IMR-90 (cell line): ENCODE measurements around the gene NARF. TPM values are rescaled to one million over a fixed set of nuclear protein-coding genes. Genes with fewer than 3 reads are reported as not detected.

Experiments used
- ATAC-seq: fragments of 200-7000 bp; cut with Tn5 transposase; 2 replicates; pipeline ENCODE4 v1.9.1; 2020; ENCODE audit warnings: low read depth, mild to moderate bottlenecking, moderate library complexity
- BruUV-seq: library from RNA; stranded (reverse); fragments of 400-500 nt; replicated peaks from 2 replicates; lab custom pipeline; 2021; lab: Mats Ljungman, UMichigan
- CTCF ChIA-PET: fragments of 300-600 bp; formaldehyde crosslinking; extraction: SDS; loops from one replicate; lab custom pipeline; 2021; ENCODE audit warnings: antibody characterized with exemption; lab: Yijun Ruan, JAX
- POLR2A ChIA-PET: fragments of 300-600 bp; sonication (Branson Sonifier 250); formaldehyde crosslinking; loops from one replicate; lab custom pipeline; 2022; ENCODE audit warnings: antibody characterized with exemption; ENCODE audit not compliant: unreplicated experiment; lab: Charles Lee
- DNase-seq: peaks from one replicate; pipeline ENCODE4 v3.0.0; 2013
- H2AFZ ChIP-seq: replicated peaks from 2 replicates; pipeline ENCODE3; 2013; ENCODE audit warnings: low read length, mild to moderate bottlenecking; ENCODE audit not compliant: poor library complexity
- H2AK5ac ChIP-seq: 2 replicates; pipeline ENCODE4 v1.6.1; 2013; ENCODE audit warnings: low read depth, low read length, inconsistent platforms
- H2AK9ac ChIP-seq: replicated peaks from 2 replicates; pipeline ENCODE3; 2013; ENCODE audit warnings: mild to moderate bottlenecking, low read depth, low read length, moderate library complexity; ENCODE audit not compliant: poor library complexity
- H2BK120ac ChIP-seq: 2 replicates; pipeline ENCODE4 v1.6.1; 2013; ENCODE audit warnings: low read depth, low read length, inconsistent platforms
- H2BK15ac ChIP-seq: 3 replicates; pipeline ENCODE4 v1.6.1; 2013; ENCODE audit warnings: low read depth, low read length, inconsistent platforms
- H2BK20ac ChIP-seq: 2 replicates; pipeline ENCODE4 v1.6.1; 2013; ENCODE audit warnings: low read depth, mild to moderate bottlenecking, inconsistent platforms, low read length, moderate library complexity
- H2BK5ac ChIP-seq: 2 replicates; pipeline ENCODE4 v1.6.1; 2013; ENCODE audit warnings: mild to moderate bottlenecking, low read depth, low read length, inconsistent platforms; ENCODE audit not compliant: poor library complexity, severe bottlenecking
- H3K14ac ChIP-seq: replicated peaks from 2 replicates; pipeline ENCODE4 v1.6.1; 2013; ENCODE audit warnings: low read depth, low read length, inconsistent platforms
- H3K18ac ChIP-seq: 2 replicates; pipeline ENCODE4 v1.6.1; 2013; ENCODE audit warnings: low read depth, low read length, control low read depth
- H3K23ac ChIP-seq: 2 replicates; pipeline ENCODE4 v1.6.1; 2013; ENCODE audit warnings: low read depth, low read length, inconsistent platforms
- H3K27ac ChIP-seq: 2 replicates; pipeline ENCODE4 v1.5.1; 2013; ENCODE audit warnings: mild to moderate bottlenecking, control low read depth, low read length; ENCODE audit not compliant: insufficient read depth
- H3K27me3 ChIP-seq: 2 replicates; pipeline ENCODE4 v1.6.1; 2013; ENCODE audit warnings: low read length; ENCODE audit not compliant: control insufficient read depth, insufficient read depth
- H3K36me3 ChIP-seq: 2 replicates; pipeline ENCODE4 v1.6.1; 2013; ENCODE audit warnings: low read length, mixed read lengths; ENCODE audit not compliant: control insufficient read depth, insufficient read depth
- H3K4ac ChIP-seq: 2 replicates; pipeline ENCODE4 v1.6.1; 2013; ENCODE audit warnings: low read depth, low read length, inconsistent platforms
- H3K4me1 ChIP-seq: 2 replicates; pipeline ENCODE4 v1.6.1; 2013; ENCODE audit warnings: low read length, mixed read lengths; ENCODE audit not compliant: control insufficient read depth, insufficient read depth
- H3K4me2 ChIP-seq: 2 replicates; pipeline ENCODE4 v1.6.1; 2013; ENCODE audit warnings: low read depth, mild to moderate bottlenecking, control low read depth, low read length, moderate library complexity
- H3K4me3 ChIP-seq: 2 replicates; pipeline ENCODE4 v1.5.1; 2013; ENCODE audit warnings: low read depth, mild to moderate bottlenecking, control low read depth, low read length, moderate library complexity; ENCODE audit not compliant: insufficient read depth
- H3K56ac ChIP-seq: 2 replicates; pipeline ENCODE4 v1.6.1; 2013; ENCODE audit warnings: low read length, inconsistent platforms; ENCODE audit not compliant: insufficient read depth; ENCODE audit errors: extremely low read depth
- H3K79me1 ChIP-seq, 2 experiments: 2 replicates each; pipeline ENCODE4 v1.6.1; 2013; ENCODE audit warnings: low read length in 2 of 2, inconsistent platforms in 1 of 2, low read depth in 1 of 2
- H3K9ac ChIP-seq: 2 replicates; pipeline ENCODE4 v1.6.1; 2013; ENCODE audit warnings: low read depth, low read length, control low read depth
- H3K9me1 ChIP-seq: 2 replicates; pipeline ENCODE4 v1.6.1; 2013; ENCODE audit warnings: low read length, inconsistent platforms; ENCODE audit not compliant: insufficient read depth
- H3K9me3 ChIP-seq: 2 replicates; pipeline ENCODE4 v1.6.1; 2013; ENCODE audit warnings: low read length; ENCODE audit not compliant: control insufficient read depth, insufficient read depth
- H4K20me1 ChIP-seq: 2 replicates; pipeline ENCODE4 v1.6.1; 2013; ENCODE audit warnings: low read length, inconsistent platforms; ENCODE audit not compliant: insufficient read depth
- H4K5ac ChIP-seq: 2 replicates; pipeline ENCODE4 v1.6.1; 2013; ENCODE audit warnings: mild to moderate bottlenecking, low read depth, low read length, control low read depth
- H4K8ac ChIP-seq, 2 experiments: 2 replicates each; pipeline ENCODE4 v1.6.1; 2013; ENCODE audit warnings: low read depth in 2 of 2, low read length in 2 of 2, control low read depth in 1 of 2, inconsistent platforms in 1 of 2
- H4K91ac ChIP-seq: 2 replicates; pipeline ENCODE4 v1.6.1; 2013; ENCODE audit warnings: low read depth, low read length, inconsistent platforms; ENCODE audit not compliant: insufficient read depth
- CEBPB ChIP-seq: IDR thresholded peaks from 2 replicates; pipeline ENCODE4 v1.6.1; 2012; ENCODE audit warnings: low read depth, low read length, improper control_type of control experiment
- CTCF ChIP-seq: conservative IDR thresholded peaks from 2 replicates; pipeline ENCODE4 v1.5.1; 2012; ENCODE audit warnings: mild to moderate bottlenecking, low read depth, low read length, improper control_type of control experiment
- ELK1 ChIP-seq: fragments of 150-350 bp; IDR thresholded peaks from 2 replicates; pipeline ENCODE4 v1.6.1; 2016; ENCODE audit warnings: low read depth, mild to moderate bottlenecking, low read length, moderate library complexity, borderline replicate concordance
- FOS ChIP-seq: fragments of 150-350 bp; IDR thresholded peaks from 2 replicates; pipeline ENCODE4 v1.6.1; 2016; ENCODE audit warnings: low read depth, low read length
- MAFK ChIP-seq: IDR thresholded peaks from 2 replicates; pipeline ENCODE4 v1.6.1; 2012; ENCODE audit warnings: low read depth, low read length, improper control_type of control experiment
- MAZ ChIP-seq: IDR thresholded peaks from 2 replicates; pipeline ENCODE4 v1.6.1; 2012; ENCODE audit warnings: low read depth, mild to moderate bottlenecking, low read length, improper control_type of control experiment, moderate library complexity, borderline replicate concordance
- MXI1 ChIP-seq: IDR thresholded peaks from 2 replicates; pipeline ENCODE4 v1.6.1; 2012; ENCODE audit warnings: low read depth, mild to moderate bottlenecking, low read length, moderate library complexity, borderline replicate concordance
- NFE2L2 ChIP-seq: fragments of 150-350 bp; IDR thresholded peaks from 2 replicates; pipeline ENCODE4 v1.6.1; 2016; ENCODE audit warnings: low read depth, mild to moderate bottlenecking, low read length
- POLR2A ChIP-seq: IDR thresholded peaks from 2 replicates; pipeline ENCODE4 v1.6.1; 2012; ENCODE audit warnings: mild to moderate bottlenecking, low read depth, low read length
- RCOR1 ChIP-seq: IDR thresholded peaks from 2 replicates; pipeline ENCODE4 v1.6.1; 2012; ENCODE audit warnings: mild to moderate bottlenecking, low read length, improper control_type of control experiment; ENCODE audit not compliant: insufficient replicate concordance
- RFX5 ChIP-seq: IDR thresholded peaks from 2 replicates; pipeline ENCODE4 v1.8.0; 2012; ENCODE audit warnings: low read depth, mild to moderate bottlenecking, low read length, moderate library complexity
- SMC3 ChIP-seq: fragments of 150-350 bp; IDR thresholded peaks from 2 replicates; pipeline ENCODE4 v1.6.1; 2016; ENCODE audit warnings: low read depth, mild to moderate bottlenecking, antibody characterized with exemption, low read length, moderate library complexity
- USF2 ChIP-seq: fragments of 150-350 bp; IDR thresholded peaks from 2 replicates; pipeline ENCODE4 v1.6.1; 2017; ENCODE audit warnings: mild to moderate bottlenecking, antibody characterized with exemption, low read length, low read depth
- WGBS, 2 experiments: methylation state at CpG; one replicate each; pipeline versions ENCODE4 v1.1.5 to v1.1.7; 2013; ENCODE audit warnings: missing lambda C conversion rate in 2 of 2; ENCODE audit not compliant: insufficient read length in 1 of 2; ENCODE audit errors: extremely low coverage in 2 of 2; 5-methylcytosine and 5-hydroxymethylcytosine counted together
- dilution Hi-C: fragments of 300-500 bp; cut with HindIII; formaldehyde crosslinking; loops from one replicate; pipeline ENCODE4 v1.14.3; 2018; ENCODE audit warnings: low sequenced_read_pairs; ENCODE audit not compliant: unreplicated experiment
- in situ Hi-C: fragments of 300-500 bp; cut with MboI; formaldehyde crosslinking; loops from 3 replicates; pipeline ENCODE4 v1.14.3; 2019; ENCODE audit warnings: low sequenced_read_pairs, inconsistent platforms, mixed read lengths
- intact Hi-C: fragments of 100-400 bp; cut with micrococcal nuclease; formaldehyde crosslinking; loops from 2 replicates; pipeline ENCODE4 v1.10.0; 2022
- polyA plus RNA-seq, 3 experiments: library from polyadenylated mRNA; depleted of rRNA; stranded (reverse); fragments of >200 nt; gene quantifications; 2 replicates each; pipeline ENCODE4 v1.2.3, GENCODE V29; 2012; ENCODE audit warnings: low replicate concordance in 1 of 3
- total RNA-seq: library from RNA; depleted of rRNA; stranded (reverse); fragments of >200 nt; gene quantifications from 2 replicates; pipeline ENCODE4 v1.2.3, GENCODE V29; 2012

NARF gene
- total and polyA plus RNA-seq, 2 of the 4 experiments (the other 2 are of a cell fraction), result 83.7 to 94.8 TPM

- no TSS peak for BruUV-seq
- peak overlapping the region; percentile 54 for H4K91ac ChIP-seq
- H3K56ac ChIP-seq, result no peak overlapping the region; the same call in 1 of the 2 replicates
- peak overlapping the region; percentile 32; the same call in 1 of the 2 replicates for H3K14ac ChIP-seq
- peak overlapping the region; percentile 37 for H3K4ac ChIP-seq
- peaks cover 17% of the 10 kb centered on the region for H3K36me3 ChIP-seq
- peak overlapping the region; percentile 40 for H4K5ac ChIP-seq
- H3K27me3 ChIP-seq, result no peaks in the 10 kb centered on the region
- peak overlapping the region; percentile 86; the same call in 1 of the 2 replicates for H3K27ac ChIP-seq
- POLR2A ChIA-PET, result no interaction called here
- peaks cover 8% of the 10 kb centered on the region for H4K20me1 ChIP-seq
- dilution Hi-C loops, result no loop called here
- H3K9me3 ChIP-seq, result no peaks in the 10 kb centered on the region
- CTCF ChIA-PET, result no interaction called here
- no peak for DNase-seq
- intact Hi-C loops, result loop anchor here (5.0 kb wide), 1 partner anchor 95 kb away; no protein-coding TSS in a partner anchor
- peak overlapping the region; percentile 2; the same call in 1 of the 3 replicates for H2BK15ac ChIP-seq
- H2AK9ac ChIP-seq, result peak overlapping the region; percentile 87
- peak overlapping the region; percentile 55; the same call in 1 of the 2 replicates for H3K4me3 ChIP-seq
- H3K9ac ChIP-seq, result peak overlapping the region; percentile 10; the same call in 1 of the 2 replicates
- H3K4me2 ChIP-seq, result peak overlapping the region; percentile 80
- no peak for ATAC-seq
- H2BK20ac ChIP-seq, result no peak overlapping the region; the same call in 1 of the 2 replicates
- H3K23ac ChIP-seq, result peak overlapping the region; percentile 1; the same call in 1 of the 2 replicates
- no peak overlapping the region for H3K18ac ChIP-seq
- in situ Hi-C loops, result no loop called here
- peak overlapping the region; percentile 82 for H2AK5ac ChIP-seq
- peaks cover 8% of the 10 kb centered on the region; the same call in 1 of the 2 replicates for H3K9me1 ChIP-seq
- H4K8ac ChIP-seq, result peak overlapping the region; percentile 14 to 78
- H2AFZ ChIP-seq, result peak overlapping the region; percentile 15
- peak overlapping the region; percentile 51; the same call in 1 of the 2 replicates for H2BK120ac ChIP-seq
- peaks cover 13 to 34% of the 10 kb centered on the region in 2 experiments for H3K79me1 ChIP-seq
- 75% methylated on average over 4 of the region's 10 CpGs; no CpG with 5 or more reads in 1 of the 2 experiments for WGBS, 2 experiments
- H3K4me1 ChIP-seq, result peaks cover 3% of the 10 kb centered on the region
- peak overlapping the region; percentile 87 for H2BK5ac ChIP-seq
- TF ChIP-seq MAFK, result no peak
- TF ChIP-seq POLR2A, result no peak
- TF ChIP-seq CEBPB, result no peak
- no peak for TF ChIP-seq CTCF
- no peak for TF ChIP-seq RFX5
- TF ChIP-seq USF2, result no peak
- no peak for TF ChIP-seq SMC3
- no peak for TF ChIP-seq FOS
- no peak for TF ChIP-seq MAZ
- TF ChIP-seq RCOR1, result no peak
- no peak for TF ChIP-seq ELK1
- TF ChIP-seq MXI1, result no peak
- no peak for TF ChIP-seq NFE2L2
Measured at GRCh38 chr17:82457073-82457928, 1.2 kb upstream of the NARF start.
